Tibial artery (tissue), 4 donors: ENCODE results near the gene EHD1.

Experiments used
- DNase-seq, 2 donors: peaks; one replicate each; pipeline ENCODE4 v3.0.0-alpha.2; 2019
- H3K27ac ChIP-seq, 2 donors: fragments of 200-600 bp; sonication (generic) in 1 of 2; 1 replicate in 1 of 2; 2 replicates in 1 of 2; pipeline ENCODE4 v1.5.1; 2018 to 2019; ENCODE audit warnings: mild to moderate bottlenecking in 1 of 2
- H3K27me3 ChIP-seq, 2 donors: fragments of 200-600 bp; sonication (generic) in 1 of 2; one replicate each; pipeline versions ENCODE4 v1.5.1 to v1.6.0; 2016 to 2019
- H3K36me3 ChIP-seq, 3 donors: fragments of 200-600 bp; sonication (generic) in 2 of 3; one replicate each; pipeline ENCODE4 v1.5.1; 2016 to 2019; ENCODE audit warnings: mild to moderate bottlenecking in 2 of 3
- H3K4me1 ChIP-seq, 4 donors: fragments of 200-600 bp; sonication (generic) in 2 of 4; 1 replicate in 3 of 4; 2 replicates in 1 of 4; pipeline ENCODE4 v1.5.1; 2016 to 2019
- H3K4me3 ChIP-seq, 2 donors: fragments of 200-600 bp; sonication (generic) in 1 of 2; 1 replicate in 1 of 2; 2 replicates in 1 of 2; pipeline ENCODE4 v1.5.1; 2018 to 2019; ENCODE audit warnings: mild to moderate bottlenecking in 2 of 2
- H3K9me3 ChIP-seq, 3 donors: fragments of 200-600 bp; sonication (generic) in 1 of 3; one replicate each; pipeline ENCODE4 v1.5.1; 2016 to 2019
- CTCF ChIP-seq, 2 experiments: fragments of 200-600 bp in 1 of 2; fragments of 450-650 bp in 1 of 2; IDR thresholded peaks; one replicate each; pipeline ENCODE4 v1.5.1; 2017 to 2019; ENCODE audit warnings: antibody characterized with exemption in 2 of 2, mild to moderate bottlenecking in 1 of 2, moderate library complexity in 1 of 2
- intact Hi-C: fragments of 100-400 bp; cut with DNase I; formaldehyde crosslinking; loops from one replicate; pipeline ENCODE4 v1.15.0; 2023; ENCODE audit warnings: low total_unique reads

Gene EHD1

GRCh38 chr11:64876835-64877341 lies 1.5 kb downstream of the EHD1 start:
- Histone ChIP-seq H3K4me3 (peak overlapping the region; percentile 66 to 71), H3K36me3 (peaks cover 9 to 30% (median 22%) of the 10 kb centered on the region in 3 donors), H3K9me3 (no peaks in the 10 kb centered on the region), H3K27me3 (no peaks in the 10 kb centered on the region), H3K4me1 (peaks cover 0 to 75% (median 53%) of the 10 kb centered on the region in 4 donors), H3K27ac (peak overlapping the region; percentile 81 to 97)
- peak in 1 of 2 donors; percentile 80 for DNase-seq
- intact Hi-C loops, result no loop called here
- no peak for TF ChIP-seq CTCF (IDR thresholded peaks at IDR 0.05)

GRCh38 chr11:64876229-64876750 lies 2.1 kb downstream of the EHD1 start:
- no peak for TF ChIP-seq CTCF (IDR thresholded peaks at IDR 0.05)
- H3K4me1 ChIP-seq, result peaks cover 0 to 75% (median 57%) of the 10 kb centered on the region in 4 donors

GRCh38 chr11:64875369-64876228 lies 2.8 kb downstream of the EHD1 start:
- DNase-seq, result no peak
- Histone ChIP-seq H3K4me3 (peak overlapping the region; percentile 66 to 71), H3K36me3 (peaks cover 13 to 42% (median 26%) of the 10 kb centered on the region in 3 donors), H3K9me3 (no peaks in the 10 kb centered on the region), H3K27ac (peak overlapping the region; percentile 81 to 97), H3K27me3 (no peaks in the 10 kb centered on the region), H3K4me1 (peaks cover 0 to 76% (median 64%) of the 10 kb centered on the region in 4 donors)
- intact Hi-C loops, result no loop called here
- TF ChIP-seq CTCF (IDR thresholded peaks at IDR 0.05), result no peak

More at GRCh38 chr11:64876229-64876750, 2.1 kb downstream of the EHD1 start:
- H3K9me3 ChIP-seq, result no peaks in the 10 kb centered on the region
- H3K27ac ChIP-seq, result peak overlapping the region; percentile 81 to 97
- H3K36me3 ChIP-seq, result peaks cover 9 to 36% (median 26%) of the 10 kb centered on the region in 3 donors
- DNase-seq, result no peak
- no peaks in the 10 kb centered on the region for H3K27me3 ChIP-seq
- intact Hi-C loops, result no loop called here
- peak overlapping the region; percentile 66 to 71 for H3K4me3 ChIP-seq

GRCh38 chr11:64874308-64875240 lies 3.8 kb downstream of the EHD1 start:
- Histone ChIP-seq H3K27me3 (no peaks in the 10 kb centered on the region), H3K9me3 (no peaks in the 10 kb centered on the region), H3K4me3 (peak overlapping the region; percentile 66 to 71), H3K4me1 (peaks cover 5 to 81% (median 72%) of the 10 kb centered on the region in 4 donors), H3K36me3 (peaks cover 13 to 42% (median 26%) of the 10 kb centered on the region in 3 donors), H3K27ac (peak overlapping the region; percentile 81 to 97)
- DNase-seq, result no peak
- no peak for TF ChIP-seq CTCF (IDR thresholded peaks at IDR 0.05)
- intact Hi-C loops, result no loop called here
